A204.1 (cell line): ENCODE measurements around the gene TCAP.

ENCODE experiments used
- FAIRE-seq: peaks from 2 replicates; lab custom pipeline; 2012; peaks lifted over from hg19 to GRCh38; lab: Jason Lieb, UNC

The TCAP gene

DNA sequence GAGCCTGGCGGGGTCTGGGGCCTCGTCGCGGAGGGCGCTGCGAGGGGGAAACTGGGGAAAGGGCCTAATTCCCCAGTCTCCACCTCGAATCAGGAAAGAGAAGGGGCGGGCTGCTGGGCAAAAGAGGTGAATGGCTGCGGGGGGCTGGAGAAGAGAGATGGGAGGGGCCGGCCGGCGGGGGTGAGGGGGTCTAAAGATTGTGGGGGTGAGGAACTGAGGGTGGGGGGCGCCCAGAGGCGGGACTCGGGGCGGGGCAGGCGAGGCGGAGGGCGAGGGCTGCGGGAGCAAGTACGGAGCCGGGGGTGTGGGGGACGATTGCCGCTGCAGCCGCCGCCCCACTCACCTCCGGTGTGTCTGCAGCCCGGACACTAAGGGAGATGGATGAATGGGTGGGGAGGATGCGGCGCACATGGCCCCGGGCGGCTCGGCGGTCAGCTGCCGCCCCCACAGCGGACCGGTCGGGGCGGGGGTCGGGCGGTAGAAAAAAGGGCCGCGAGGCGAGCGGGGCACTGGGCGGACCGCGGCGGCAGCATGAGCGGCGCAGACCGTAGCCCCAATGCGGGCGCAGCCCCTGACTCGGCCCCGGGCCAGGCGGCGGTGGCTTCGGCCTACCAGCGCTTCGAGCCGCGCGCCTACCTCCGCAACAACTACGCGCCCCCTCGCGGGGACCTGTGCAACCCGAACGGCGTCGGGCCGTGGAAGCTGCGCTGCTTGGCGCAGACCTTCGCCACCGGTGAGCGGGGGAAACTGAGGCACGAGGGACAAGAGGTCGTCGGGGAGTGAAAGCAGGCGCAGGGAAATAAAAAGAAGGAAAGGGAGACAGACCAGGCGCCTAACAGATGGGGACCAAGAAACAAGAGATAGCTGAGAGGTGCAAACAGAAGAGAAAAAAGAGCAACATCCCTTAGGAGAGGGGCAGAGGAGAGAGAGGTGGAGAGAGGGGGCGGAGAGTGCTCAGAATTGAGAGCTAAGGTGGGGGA is 3.1 kb downstream of the TCAP start, which contains the start of gene PNMT:
PNMT (plus strand) TSS at position 509 of the 980 bp plus-strand sequence; CDS start at position 532, 23 bp downstream.
- FAIRE-seq, result no peak

- FAIRE-seq, result no peak
These were observed 5.0 kb downstream of the TCAP start for GRCh38 chr17:39669897-39670735.

DNA sequence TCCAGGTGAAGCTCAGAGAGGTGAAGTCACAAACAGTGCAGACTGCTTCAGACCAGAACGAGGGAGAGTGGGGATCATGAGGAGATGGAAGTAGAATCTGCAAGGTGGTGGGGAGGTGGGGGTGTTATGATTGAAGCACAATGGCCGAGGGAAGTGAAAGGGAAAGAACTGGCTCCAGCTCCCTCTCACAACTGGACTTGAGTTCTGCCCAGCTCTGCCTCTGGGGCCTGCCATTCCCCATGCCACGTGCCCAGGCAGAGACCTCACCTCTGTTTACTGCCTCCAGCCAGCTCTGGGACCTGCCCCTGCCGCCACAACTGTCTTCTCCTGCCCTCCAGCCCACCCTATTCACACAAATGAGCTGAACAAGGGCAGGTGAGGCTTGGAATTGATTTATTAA is 5.6 kb downstream of the TCAP start:
- no peak for FAIRE-seq

GRCh38 chr17:39671651-39672521 is 6.7 kb downstream of the TCAP start:
- FAIRE-seq, result no peak

- FAIRE-seq, result no peak
These were observed 7.6 kb downstream of the TCAP start for GRCh38 chr17:39672522-39673334.

- no peak for FAIRE-seq
These were observed 8.4 kb downstream of the TCAP start for GRCh38 chr17:39673335-39674081.

GRCh38 chr17:39674179-39674578 is 9.0 kb downstream of the TCAP start:
- FAIRE-seq, result no peak

GRCh38 chr17:39674702-39675389 is 9.7 kb downstream of the TCAP start:
- FAIRE-seq, result no peak

- FAIRE-seq, result no peak
These were observed 10.4 kb downstream of the TCAP start for GRCh38 chr17:39675390-39676082.

DNA sequence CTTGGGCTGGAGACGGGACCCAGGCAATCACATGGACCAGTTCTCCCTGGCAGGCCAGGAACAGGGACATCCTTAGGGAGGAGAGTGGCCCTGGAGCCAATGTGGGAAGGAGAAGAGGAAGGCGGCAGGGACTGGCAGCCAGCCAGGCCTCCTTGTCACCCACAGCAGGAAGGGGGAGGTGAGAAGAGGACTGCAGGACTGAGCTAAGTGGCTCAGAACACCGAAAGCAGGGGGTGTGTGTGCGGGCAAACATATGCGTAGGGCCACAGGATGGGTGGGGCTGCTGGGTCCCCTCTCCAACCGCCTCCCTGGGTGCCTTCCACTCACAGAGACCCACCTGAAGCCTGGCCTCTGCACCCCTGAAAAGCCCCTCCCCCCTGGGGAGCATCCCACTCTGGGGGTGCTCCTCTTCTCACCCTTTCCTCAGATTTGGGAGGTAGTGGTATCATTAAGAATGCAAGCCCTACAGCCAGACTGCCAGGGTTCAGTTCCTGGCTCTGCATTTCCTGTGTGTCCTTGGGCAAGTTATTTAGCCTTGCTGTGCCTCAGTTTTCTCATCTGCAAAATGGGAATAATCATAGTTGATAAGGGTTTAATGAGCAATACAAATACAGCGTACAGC is 11.2 kb downstream of the TCAP start:
- no peak for FAIRE-seq

- no peak for FAIRE-seq
These were observed 11.9 kb downstream of the TCAP start for GRCh38 chr17:39677072-39677471.

GRCh38 chr17:39677542-39678339 is 12.6 kb downstream of the TCAP start:
- no peak for FAIRE-seq

DNA sequence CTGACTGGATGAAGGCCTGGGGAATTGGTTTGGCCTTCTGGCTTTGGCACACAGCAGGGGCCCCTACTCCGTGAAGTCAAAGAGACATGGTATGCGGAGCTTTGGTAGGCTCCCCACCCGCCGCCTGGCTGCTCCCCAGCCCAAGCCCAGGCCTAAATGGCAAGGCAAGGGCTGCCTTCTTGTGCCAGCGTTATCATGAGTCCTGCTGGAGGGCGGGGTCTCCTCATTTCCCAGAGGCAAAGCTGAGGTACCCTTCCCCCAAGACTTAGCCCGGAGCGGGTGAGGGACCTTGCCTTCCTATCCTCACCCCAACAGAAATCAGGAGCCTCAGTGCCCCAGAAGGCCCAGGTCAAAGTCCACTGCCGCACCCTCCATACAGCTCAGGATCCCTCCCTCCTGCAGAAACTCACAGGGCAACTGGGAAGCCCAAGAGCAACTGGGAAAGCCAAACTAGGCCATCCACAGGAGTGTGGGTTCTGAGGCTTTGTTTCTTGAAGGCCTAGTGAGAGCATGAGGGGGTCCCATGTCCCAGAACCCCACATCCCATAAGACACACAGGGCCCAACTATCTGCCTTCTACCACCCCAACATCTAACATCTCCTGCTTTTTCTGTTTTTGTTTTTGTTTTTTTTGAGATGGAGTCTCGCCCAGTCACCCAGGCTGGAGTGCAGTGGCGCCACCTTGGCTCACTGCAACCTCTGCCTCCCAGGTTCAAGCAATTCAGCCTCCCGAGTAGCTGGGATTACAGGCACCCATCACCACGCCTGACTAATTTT is 13.4 kb downstream of the TCAP start:
- FAIRE-seq, result no peak

- FAIRE-seq, result no peak
These were observed 14.5 kb downstream of the TCAP start for GRCh38 chr17:39679521-39680192.

- no peak for FAIRE-seq
These were observed 18.3 kb downstream of the TCAP start for GRCh38 chr17:39683295-39683939.
